NCI-H2171 (cell line): ENCODE results near the gene OR8A1.

Experiments
- DNase-seq: peaks from one replicate; lab custom pipeline; 2025; lab: John Stamatoyannopoulos, UW

Gene OR8A1

DNA sequence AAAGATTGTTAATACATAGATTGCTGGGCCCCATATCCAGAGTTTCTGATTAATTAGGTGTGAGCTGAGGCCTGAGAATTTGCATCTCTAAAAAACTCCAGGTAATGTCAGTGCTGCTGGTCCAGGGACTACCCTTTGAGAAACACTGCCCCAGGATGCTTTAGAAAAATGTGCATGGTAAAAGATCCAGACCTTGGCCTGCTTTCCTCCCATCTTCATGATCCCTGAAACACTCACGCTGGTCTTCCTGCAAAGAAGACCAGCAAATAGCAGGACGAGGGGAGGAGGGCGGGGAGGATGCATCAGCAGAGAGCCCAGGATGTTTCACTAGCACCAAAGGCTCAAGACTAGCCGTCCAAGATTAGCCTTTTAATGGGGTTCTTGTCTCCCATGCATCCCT is at the start of gene OR8A1:
OR8A1 (plus strand) TSS at position 301 of the 400 bp plus-strand sequence. CDS start 123 bp downstream, outside the sequence.
- DNase-seq = no peak

DNA sequence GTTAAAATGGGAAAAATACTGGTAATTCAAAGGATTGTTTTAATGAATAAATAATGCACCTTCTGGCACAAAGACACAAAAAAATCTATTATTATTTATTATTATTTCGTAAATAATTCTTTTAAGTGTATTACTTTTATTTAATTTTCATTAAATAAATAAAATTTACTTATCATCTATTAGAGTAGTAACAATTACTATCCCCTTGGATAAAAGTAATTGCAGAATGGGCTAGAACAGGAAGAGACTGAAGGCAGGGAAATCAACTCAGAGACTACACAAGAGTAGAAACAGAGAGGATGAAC is 49.3 kb upstream of the OR8A1 start:
- no peak for DNase-seq

GRCh38 chr11:124533626-124534025 is 36.2 kb upstream of the OR8A1 start:
- no peak for DNase-seq

GRCh38 chr11:124534051-124534450 is 35.7 kb upstream of the OR8A1 start:
- no peak for DNase-seq

GRCh38 chr11:124535552-124536232 is 34.1 kb upstream of the OR8A1 start:
- no peak for DNase-seq

DNA sequence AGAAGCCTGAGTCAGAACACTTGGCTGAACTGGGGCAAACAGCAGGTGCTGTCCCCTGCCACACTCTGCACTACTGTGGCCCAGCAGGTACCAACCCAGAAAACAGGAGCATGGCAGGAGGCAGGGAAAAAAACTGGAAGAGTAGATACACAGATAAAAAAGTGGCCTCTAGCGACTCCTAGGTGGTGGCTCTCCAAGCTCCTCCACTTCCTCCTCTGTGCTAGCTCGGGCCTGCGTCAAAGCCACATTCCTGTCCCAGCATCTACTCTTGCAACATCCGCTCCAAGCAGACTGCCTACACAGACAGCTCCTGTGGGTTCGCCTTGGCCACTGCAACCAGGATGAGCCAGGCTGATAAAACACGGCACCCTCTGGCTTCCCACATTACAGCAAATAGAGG is 33.3 kb upstream of the OR8A1 start:
- DNase-seq = no peak

DNA sequence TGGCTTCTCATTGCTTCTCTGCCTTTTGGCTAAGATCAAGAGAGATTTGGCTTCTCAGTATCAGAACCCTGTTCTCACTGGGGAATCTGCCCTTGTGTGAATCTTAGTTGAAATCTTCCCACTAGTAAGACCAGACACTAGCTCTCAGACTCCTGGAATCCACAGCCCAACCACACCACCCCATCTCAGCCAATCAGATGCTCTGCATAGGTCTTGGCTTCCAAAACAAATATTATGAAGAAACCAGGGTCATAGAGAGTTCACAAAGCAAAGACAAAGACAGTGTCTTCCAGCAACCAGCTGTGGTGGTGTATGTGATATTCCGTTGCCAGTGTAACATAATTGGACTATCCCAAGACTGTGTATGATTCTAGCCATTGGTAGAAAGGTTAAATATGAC is 31.8 kb upstream of the OR8A1 start:
- no peak for DNase-seq

DNA sequence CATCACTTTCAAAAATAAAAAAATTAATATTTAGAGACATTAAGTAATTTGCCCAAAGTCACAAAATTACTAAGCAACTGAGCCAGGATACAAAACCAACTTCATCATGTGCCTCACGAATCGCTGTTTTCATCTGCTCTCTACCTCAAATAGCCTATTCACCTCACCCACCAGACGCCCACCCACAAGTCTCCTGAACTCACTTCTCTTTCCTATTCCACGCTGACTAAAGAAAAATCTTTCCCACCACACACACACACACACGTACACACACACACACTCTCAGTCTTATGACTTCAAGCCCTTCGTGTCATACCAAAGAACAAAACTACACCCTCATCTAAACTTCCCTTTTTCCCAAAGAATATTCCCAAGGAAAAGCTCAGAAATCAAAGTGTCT is 28.6 kb upstream of the OR8A1 start:
- no peak for DNase-seq

GRCh38 chr11:124543145-124543544 is 26.7 kb upstream of the OR8A1 start:
- no peak for DNase-seq

GRCh38 chr11:124543554-124543953 is 26.2 kb upstream of the OR8A1 start, which contains the start of gene OR8B12:
Gene OR8B12 (minus strand): TSS chr11:124543654. CDS start chr11:124543654, 0 bp downstream.
- no peak for DNase-seq

GRCh38 chr11:124551189-124551588 is 18.6 kb upstream of the OR8A1 start:
- DNase-seq = no peak

DNA sequence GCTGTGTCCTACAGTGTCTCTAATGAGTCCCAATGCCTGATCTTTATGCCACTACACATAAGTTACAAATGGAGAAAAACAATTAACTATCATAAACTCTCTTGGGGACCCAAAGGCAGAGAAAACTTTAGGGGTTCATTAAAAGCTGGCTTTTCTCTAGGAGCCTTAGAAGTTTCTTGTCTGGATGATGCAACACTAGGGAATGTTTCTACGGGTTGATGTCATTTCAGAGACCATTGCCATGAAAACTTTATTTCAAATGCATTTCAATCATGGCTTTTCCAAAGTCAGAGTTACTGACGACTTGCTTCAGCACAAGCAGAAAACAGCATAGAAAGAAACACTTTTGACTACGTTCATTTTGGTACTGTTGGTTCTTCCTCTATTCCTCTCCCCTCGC is 17.8 kb upstream of the OR8A1 start:
- no peak for DNase-seq

DNA sequence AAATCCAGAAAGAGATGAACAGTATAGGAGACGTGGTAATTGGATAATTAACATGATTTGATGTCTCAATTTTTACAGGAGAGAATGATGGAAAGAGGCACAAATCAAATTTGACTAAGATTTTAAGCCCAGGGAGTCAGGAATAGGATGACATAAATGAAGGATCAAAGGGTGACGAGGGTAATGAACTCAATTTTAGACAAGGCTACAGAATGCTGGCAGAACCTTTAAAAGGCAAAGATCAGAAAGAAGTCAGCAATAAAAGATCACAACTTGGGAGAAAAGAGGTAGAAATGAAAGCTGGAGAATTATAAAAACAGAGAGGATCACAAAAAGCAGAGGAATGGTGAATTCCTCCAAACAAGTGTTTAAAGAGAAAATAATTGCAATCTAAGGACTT is 13.0 kb upstream of the OR8A1 start:
- no peak for DNase-seq

DNA sequence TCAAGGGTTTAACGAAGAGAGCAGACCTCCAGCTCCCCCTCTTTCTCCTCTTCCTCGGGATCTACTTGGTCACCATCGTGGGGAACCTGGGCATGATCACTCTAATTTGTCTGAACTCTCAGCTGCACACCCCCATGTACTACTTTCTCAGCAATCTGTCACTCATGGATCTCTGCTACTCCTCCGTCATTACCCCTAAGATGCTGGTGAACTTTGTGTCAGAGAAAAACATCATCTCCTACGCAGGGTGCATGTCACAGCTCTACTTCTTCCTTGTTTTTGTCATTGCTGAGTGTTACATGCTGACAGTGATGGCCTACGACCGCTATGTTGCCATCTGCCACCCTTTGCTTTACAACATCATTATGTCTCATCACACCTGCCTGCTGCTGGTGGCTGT is 363 bp downstream of the OR8A1 start:
- DNase-seq = no peak

- no peak for DNase-seq
These were observed 8.1 kb downstream of the OR8A1 start for GRCh38 chr11:124577716-124578427.

DNA sequence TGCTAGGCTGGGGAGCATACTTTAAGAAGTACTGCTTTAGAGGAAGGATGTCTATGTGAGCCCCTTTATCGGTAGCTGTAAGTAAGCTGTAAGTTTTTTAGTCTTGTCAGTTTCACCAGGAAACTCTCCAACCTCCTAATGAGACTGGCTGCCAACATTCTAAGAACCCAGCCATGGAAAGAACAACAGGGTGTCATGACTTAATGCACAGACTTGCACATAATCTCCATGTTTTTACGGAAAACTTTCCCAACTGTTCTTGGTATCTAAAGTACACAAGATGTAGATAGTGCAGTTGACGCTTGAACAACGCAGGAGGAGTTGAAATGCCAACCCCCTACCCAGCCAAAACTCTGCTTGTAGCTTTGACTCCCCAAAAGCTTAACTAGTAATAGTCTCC is 9.0 kb downstream of the OR8A1 start:
- no peak for DNase-seq

DNA sequence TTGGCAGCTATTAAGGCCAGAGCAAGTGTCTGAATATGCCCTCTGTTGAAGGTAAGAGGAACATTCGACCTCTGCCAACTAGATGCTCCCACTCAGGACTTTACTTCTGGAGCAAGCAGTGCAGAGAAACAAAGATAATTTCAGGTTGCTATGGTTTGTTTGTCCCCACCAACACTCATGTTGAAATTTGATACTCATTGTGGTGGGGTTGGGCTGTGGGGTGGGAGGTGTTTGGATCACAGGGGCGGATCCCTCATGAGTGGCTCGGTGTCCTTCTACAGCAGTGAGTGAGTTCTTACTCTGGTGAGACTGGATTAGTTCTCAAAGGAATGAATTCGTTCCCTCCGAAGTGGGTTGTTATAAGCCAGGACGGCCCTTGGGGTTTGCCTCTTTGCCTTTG is 12.0 kb downstream of the OR8A1 start:
- no peak for DNase-seq

DNA sequence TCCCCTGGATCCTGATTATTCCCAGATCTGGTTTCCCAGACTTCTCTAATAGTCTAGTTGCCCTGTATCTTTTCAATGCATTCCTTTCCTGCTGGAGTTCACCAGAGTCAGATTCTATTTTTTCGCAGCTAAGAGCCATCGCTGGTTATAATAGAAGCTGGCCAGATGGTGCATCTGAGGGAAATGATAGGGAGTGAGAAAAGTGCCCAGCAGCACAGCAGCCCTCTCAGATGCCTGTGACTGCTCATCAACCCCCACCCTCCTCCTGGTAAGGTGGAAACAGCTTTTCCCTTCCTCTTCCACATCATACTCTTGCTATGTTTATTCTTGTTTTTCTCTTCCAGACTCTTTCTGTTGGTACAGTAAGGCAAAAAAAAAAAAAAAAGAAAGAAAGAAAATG is 12.8 kb downstream of the OR8A1 start:
- DNase-seq = no peak

GRCh38 chr11:124583781-124584180 is 14.0 kb downstream of the OR8A1 start:
- no peak for DNase-seq

DNA sequence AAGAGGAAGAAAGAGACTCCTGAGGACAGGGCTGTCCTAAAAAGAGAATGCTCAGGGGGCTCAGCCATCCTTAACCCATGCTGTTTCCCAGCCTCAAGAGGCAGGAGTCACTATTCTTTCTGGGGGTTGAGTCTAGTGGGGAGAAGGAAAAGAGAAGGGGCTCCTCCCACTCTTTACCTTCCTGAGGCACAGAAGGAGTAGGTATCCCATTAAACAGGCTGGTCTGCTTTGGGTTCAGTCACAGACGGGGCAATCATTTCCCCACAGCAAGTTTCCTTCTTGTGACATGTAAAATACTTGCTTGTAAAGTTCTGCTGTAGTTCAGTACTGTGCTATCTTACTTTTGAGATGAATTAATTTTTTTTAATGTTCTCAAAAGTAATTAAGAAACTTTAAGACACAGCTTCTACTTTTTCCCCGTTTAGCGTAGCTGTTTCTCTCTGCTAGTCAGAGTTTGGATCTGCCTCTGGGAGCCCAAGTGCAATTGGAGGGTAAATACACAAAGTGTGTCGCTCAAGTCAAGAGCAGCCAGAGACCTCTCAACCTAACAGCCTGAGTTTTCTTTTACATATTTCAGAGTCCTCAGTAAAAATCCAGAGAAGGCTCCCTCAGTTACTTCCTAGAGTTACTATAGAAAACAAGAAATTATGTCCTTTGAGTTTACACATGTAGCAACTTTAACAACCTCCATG is 15.0 kb downstream of the OR8A1 start:
- no peak for DNase-seq

- DNase-seq = peak; percentile 7
These were observed 16.6 kb downstream of the OR8A1 start for GRCh38 chr11:124586238-124586860.

- no peak for DNase-seq
These were observed 21.6 kb downstream of the OR8A1 start for GRCh38 chr11:124591430-124591829.

DNA sequence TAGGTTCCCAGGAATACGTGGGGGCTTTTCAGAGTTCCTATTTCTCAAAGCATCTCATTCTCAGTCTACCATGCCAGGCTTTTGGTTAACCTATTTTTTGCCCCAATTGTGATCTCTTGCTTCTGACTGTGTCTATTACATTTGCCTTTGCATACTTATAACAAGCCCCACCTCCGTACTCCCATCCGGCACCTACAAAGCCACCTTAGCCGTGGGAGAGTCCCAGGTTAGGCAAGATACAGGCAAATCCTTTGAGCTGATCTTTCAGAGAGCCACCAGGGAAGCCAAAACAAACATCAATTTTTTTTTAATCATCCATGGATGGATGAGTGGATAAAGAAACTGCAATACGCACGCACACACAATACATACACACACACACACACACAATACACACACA is 22.8 kb downstream of the OR8A1 start:
- DNase-seq = no peak
